Measurements from ENCODE around the gene COBL. TPM values are rescaled to one million over a fixed set of nuclear protein-coding genes. Genes with fewer than 3 reads are reported as not detected.

Gene COBL
- total and polyA plus RNA-seq, 10 of the 15 experiments (the other 5 are each of a cell fraction or from before 2014, with no cell fraction given): 0.21 TPM; not detected in 9

GRCh38 chr7:51121036-51121790 is 195.4 kb downstream of the COBL start:
- no peak overlapping the region for H2AFZ ChIP-seq (ENCODE audit: control insufficient read depth, low read depth, low read length)

More at GRCh38 chr7:51121036-51121790, 195.4 kb downstream of the COBL start:
- no peaks in the 10 kb centered on the region for H3K4me1 ChIP-seq (ENCODE audit: control insufficient read depth, insufficient read depth, low read length)
- 35% methylated on average over 5 of the region's 5 CpGs for WGBS (ENCODE audit: insufficient coverage, insufficient replicate concordance, low lambda C conversion rate, missing lambda C conversion rate)
- intact Hi-C loops (cut with micrococcal nuclease; ENCODE audit: unreplicated experiment) (no loop called here), in situ Hi-C loops (cut with MboI) (no loop called here)
- H3K9ac ChIP-seq (ENCODE audit: control insufficient read depth, insufficient read depth, low read length): no peak overlapping the region
- H3K27me3 ChIP-seq (replicated peaks in 1 of 2; ENCODE audit: control insufficient read depth in 2 of 2, insufficient read depth in 2 of 2, low read length in 1 of 2): no peaks in the 10 kb centered on the region; a peak in 2 of 4 replicates
- H3K9me3 ChIP-seq (replicated peaks; ENCODE audit: control insufficient read depth, insufficient read depth, low read length): no peaks in the 10 kb centered on the region
- BruUV-seq (replicated peaks): no TSS peak
- ATAC-seq: no peak
- H3K79me2 ChIP-seq (ENCODE audit: control insufficient read depth, insufficient read depth, low read length): no peaks in the 10 kb centered on the region
- TF ChIP-seq STAT1 (conservative IDR thresholded peaks at IDR 0.05) (no peak), REST (IDR thresholded peaks at IDR 0.05; ENCODE audit: low read depth, low read length) (no peak), BCL11A (IDR thresholded peaks at IDR 0.05; ENCODE audit: low read depth, low read length) (no peak)
- ChIA-PET CTCF (interaction anchor here (0.9 to 2.1 kb wide), 2 partner anchors 40 to 42 kb away, joined by 5 read pairs; no protein-coding TSS in a partner anchor), RAD21 (ENCODE audit: unreplicated experiment) (no interaction called here), POLR2A (interaction anchor here (0.6 kb wide), 1 partner anchor 258 kb away, joined by 3 read pairs; no protein-coding TSS in a partner anchor), SMC1A (ENCODE audit: uncharacterized antibody, unreplicated experiment) (interaction anchor here (1.1 kb wide), 1 partner anchor 126 kb away, joined by 4 read pairs; no protein-coding TSS in a partner anchor)
- H4K20me1 ChIP-seq (ENCODE audit: control insufficient read depth, insufficient read depth): no peaks in the 10 kb centered on the region
- no peak for FAIRE-seq
- no peak overlapping the region for H3K4me2 ChIP-seq (ENCODE audit: control insufficient read depth, insufficient read depth)
- DNase-seq (ENCODE audit: low read depth, low spot score): no peak
- H3K36me3 ChIP-seq (ENCODE audit: control insufficient read depth in 2 of 2, insufficient read depth in 2 of 2, low read length in 1 of 2): no peaks in the 10 kb centered on the region
- no peak overlapping the region for H3K4me3 ChIP-seq
- no peak overlapping the region for H3K27ac ChIP-seq (ENCODE audit: control insufficient read depth, insufficient read depth)

Data from GM12878 (cell line).